SKM-1 (cell line): Measurements from ENCODE around the gene CRELD1.

Experiments used
- DNase-seq: peaks from one replicate; lab custom pipeline; 2025; ENCODE audit not compliant: unreplicated experiment; lab: John Stamatoyannopoulos, UW

The CRELD1 gene

DNA sequence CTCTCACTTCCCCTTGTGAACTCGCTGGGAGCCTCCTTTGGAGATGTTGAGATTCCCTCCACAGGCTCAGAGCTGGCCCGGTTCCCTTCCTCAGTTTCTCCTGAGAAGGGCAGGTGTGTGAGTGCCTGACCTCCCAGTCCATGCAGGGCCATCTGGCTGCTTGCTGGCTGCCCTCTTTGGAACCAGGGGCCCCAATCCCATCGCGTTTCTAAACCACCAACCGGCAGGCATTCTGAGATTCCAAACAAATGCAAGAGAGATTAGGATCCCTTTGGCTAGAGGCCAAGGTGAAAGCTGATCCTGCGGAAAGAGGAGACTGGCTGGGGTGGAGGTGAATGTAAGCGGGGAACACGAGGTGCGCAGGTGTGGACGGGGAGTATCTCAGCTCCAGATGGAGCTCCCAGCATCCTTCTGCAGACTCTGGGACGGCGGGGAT is 21.5 kb downstream of the CRELD1 start:
- DNase-seq = no peak

DNA sequence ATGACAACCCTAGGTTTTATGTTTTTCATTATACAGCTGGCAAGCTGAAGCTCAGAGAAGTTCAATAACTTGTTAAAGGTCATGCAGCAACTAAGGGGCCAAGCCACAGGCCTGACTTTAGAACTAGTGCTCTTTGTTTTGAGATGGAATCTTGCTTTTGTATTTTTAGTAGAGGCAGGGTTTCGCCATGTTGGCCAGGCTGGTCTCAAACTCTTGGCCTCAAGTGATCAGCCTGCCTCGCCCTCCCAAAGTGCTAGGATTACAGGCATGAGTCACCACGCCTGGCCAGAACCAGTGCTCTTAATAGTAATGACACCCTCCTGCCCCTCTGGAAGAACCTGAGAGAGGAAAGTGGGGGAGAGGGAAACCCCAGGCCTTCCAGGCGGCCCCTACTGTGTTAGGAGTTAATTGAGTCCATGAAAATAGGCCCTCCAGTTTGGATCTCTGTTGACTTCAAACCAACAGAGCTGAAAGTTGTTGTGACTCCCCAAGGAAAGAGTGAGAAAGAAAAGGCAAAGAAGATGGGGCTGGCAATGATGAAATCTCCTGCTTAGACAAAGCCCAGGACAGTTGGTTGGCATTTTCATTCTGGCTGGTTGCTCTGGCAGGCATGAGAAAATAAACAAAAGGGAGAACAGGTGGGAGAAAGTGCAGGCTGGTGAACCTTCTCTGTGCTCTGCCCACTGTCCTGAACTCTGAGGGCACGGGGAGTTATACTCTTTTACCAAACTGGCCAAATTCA is 22.1 kb downstream of the CRELD1 start:
- DNase-seq = no peak

DNA sequence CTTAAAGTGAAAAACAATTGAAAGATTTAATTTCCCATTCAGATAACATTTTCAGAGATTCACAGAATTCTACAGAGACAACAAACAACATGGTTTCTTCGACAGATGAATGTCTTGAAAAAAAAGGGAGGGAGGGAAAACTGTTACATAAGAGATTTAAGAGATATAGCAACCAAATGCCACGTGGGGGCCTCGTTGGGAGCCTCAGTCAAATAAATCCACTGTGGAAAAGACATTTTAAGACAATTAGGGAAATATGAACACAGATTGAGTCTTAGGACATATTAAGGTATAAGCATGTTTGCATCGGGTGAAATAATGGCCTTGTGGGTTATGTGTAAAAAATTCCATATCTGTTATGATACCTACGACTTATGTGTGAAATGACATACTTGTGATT is 23.6 kb downstream of the CRELD1 start:
- no peak for DNase-seq

DNA sequence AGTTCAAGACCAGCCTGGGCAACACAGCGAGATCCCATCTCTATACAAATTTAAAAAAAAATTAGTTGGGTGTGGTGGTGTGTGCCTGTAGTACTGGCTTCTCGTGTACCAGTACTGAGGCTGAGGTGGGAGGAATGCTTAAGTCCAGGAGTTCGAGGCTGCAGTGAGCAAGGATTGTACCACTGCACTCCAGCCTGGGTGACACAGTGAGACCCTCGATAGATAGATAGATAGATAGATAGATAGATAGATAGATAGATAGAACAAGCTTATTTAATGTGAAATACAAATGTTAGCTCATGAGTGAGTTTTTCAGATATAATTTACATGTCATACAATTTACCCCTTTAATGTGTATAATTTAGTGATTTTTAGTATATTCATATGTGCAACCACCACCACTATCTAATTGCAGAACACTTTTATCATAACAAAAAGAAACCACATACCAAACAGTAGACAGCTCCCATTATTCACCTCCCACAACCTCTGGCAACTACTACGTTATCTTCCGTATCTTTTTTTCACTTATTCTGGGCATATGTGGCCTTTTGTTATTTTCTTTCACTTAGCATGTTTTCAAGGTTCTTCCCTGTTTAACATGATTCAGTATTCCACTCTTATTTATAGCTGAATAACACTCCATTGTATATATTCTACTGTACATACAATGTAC is 31.7 kb downstream of the CRELD1 start:
- no peak for DNase-seq

DNA sequence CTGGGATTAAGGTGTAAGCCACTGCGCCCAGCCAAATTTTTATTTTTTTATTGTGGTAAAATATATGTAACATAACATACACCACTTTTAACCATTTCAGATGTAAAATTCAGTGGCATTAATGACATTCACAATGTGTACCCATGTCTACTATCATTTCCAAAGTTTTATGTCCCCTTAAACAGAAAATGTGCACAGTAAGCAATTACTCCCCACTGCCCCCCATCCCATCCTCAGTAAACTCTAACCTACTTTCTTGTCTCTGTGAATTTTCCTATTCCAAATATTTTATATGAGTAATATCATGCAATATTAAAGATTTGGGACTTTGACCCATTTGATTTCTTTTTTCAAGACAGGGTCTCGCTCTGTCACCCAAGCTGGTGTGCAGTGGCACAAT is 33.2 kb downstream of the CRELD1 start:
- DNase-seq = no peak

DNA sequence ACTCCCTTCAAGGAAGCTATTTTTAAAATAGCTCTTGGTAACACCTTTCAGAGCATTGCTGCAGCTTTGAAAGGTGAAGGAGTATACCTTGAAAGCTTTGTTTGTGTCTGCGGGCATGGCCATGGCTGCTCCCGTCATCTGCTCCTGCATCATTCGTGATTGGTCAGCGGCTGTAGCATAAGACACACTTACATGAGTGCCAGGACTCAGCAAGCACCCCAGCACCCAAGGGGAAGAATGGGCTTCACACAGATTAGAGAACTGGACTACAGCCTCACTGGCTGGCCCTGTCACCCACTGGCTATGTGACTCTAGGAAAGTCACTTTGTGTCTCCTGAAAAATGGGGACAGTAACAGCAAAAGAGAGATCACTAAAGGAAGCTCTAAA is 36.0 kb downstream of the CRELD1 start:
- DNase-seq = no peak

DNA sequence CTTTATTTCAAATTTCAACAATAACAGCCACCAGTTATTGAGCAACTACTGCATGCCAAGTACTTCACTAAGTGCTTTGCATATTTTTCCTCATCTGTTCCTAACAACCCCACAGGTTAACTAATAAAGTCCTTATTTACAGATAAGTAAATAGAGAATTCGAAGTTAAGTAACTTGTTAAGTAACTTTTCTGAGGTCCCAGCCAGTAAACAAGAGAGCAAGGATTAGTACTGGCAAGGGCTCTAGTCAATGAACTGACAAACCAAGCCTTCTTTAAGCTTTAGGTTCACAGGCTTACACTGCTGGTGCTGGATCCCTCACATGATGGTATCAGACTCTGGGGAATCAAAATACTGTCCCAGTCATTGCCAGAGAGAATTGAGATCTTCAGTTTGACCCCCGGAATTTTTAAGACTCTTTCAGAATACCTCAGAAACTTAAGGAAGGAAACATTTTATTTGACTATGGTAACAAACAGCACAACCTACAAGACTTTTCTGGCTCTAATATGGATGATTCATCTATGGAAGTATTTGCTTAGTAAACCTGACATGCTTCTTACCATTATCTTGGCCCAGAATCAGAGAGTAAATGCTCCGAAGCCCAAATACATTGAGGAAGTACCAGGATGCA is 36.5 kb downstream of the CRELD1 start:
- no peak for DNase-seq

DNA sequence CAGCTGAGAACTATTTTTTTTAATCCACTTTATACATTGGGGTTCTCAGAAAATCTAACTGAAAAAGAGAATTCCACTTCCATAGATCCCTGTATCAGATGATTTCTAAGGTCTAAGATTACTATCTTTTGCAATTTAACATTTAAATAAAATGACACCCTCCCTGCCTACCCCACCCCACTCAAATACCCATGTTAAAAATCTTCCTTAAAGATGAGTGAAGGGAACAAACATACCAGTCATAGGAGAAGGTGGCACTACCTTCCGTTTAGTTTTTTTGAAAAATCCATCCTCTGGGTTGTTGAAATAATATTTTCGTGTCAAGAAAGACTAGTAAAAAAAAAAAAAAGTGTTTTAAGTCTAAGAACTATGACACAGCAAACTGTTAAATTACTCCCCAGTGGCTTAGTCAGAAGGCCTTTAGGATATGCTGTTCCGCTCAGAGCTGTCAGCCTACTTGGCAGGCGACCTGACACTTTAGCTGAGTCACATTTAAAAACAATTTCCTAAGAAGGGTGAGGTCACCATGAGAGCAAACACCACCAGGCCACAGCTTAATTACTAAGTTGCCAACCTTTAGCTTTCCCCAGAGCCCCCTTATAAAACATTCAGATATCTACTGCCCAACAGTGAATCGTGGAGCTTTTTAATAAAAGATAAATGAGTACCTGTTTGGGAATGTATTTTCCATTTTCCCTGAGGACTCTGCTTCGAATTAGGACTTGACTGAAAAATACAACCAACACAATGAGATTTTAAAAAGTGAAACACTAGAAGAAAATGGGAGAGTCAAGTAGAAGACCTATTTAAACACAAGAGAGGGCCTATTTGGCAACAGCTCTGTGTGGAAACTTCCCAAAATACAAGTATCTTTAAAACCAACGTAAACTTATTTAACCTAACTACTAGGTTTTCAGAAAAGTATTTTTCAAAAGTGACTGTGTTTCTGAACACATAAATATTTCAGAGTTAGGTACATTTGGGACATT is 43.4 kb downstream of the CRELD1 start:
- DNase-seq = peak; percentile 40

DNA sequence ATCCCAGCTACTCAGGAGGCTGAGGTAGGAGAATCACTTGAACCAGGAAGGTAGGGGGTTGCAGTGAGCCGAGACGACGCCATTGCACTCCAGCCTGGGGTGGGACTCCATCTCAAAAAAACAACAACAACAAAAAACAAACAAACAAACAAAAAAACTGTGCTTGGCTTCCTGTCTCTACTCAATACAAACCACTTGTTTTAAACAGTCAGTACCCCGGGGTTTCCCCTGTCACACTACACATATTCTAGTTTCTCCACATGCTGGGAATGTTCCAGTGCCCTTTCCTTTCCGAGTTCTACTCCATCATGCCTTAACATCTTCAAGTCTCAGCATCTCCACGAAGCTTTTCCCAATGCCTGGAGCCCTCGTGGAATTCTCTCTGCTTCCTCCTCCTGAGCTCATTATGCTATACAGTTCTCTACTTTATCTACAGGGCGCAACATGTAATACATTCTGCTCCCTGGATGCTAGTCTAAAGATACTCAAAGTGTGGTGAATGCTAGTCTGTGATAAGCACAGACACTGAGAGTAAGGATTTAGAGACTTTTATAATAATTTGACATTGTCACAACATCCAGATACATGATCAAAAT is 45.2 kb downstream of the CRELD1 start:
- DNase-seq = no peak

DNA sequence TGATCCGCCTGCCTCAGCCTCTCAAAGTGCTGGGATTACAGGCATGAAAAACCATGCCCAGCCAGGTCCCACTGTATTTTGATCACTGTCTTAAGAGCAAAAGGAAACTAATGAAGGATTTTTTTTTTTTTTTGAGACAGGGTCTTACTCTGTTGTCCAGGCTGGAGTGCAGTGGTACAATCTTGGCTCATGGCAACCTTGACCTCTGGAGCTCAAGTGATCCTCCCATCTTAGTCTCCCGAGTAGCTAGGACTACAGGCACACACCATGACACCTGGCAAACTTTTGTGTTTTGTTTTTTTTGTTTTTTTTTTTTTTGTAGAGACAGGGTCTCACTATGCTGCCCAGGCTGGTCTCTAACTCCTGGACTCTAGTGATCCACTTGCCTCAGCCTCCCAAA is 46.6 kb downstream of the CRELD1 start:
- no peak for DNase-seq

DNA sequence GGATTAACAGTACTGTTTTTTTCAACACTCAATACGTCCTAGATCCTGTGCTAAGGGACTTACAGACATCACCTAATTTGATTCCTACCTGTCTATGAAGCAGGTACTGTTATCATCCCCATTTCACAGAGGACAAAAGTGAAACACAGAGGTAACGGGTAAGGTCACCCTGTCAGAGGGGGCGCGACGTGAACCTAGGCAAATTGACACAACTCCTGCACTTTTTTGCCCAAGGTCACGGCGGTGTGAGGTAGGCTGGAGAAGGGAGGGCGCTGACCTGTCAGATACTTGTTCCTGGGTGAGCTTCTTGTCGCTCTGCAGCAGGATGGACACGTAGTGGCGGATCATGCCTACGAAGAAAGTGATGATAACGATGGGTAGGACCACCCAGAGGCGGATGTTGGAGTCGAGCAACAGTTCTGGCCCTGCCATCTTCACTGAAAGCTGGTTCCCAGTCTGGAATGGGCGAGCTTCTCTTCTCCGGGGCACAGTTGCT is 52.6 kb downstream of the CRELD1 start:
- DNase-seq = no peak

DNA sequence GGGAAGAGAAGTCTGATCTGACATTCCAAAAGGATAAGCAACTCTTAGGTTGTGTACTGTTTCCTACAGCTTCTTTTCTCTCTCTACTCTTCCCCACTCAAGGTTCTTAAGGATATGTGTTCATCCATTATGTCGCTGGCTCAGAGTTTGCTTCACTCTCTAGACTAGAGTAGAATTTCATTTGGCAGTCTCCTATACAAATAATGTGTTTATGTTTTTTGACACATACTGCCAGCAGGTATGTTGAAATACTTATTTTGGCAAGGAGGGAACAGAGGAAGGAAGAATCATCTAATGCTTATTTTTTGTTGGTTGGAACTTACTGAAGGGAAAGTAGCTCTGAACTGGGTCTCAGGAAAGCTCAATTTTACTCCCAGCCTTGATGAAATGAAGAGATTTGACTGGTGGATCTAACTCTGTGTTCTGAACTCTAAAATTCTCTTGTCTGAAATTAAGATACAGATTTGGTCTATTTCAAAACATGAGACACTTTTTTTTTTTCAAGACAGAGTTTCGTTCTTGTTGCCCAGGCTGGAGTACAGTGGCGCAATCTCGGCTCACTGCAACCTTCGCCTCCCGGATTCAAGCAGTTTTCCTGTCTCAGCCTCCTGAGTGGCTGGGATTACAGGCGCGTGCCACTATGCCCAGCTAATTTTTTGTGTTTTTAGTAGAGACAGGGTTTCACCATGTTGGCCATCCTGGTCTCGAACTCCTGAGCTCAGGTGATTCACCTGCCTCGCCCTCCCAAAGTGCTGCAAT is 60.6 kb downstream of the CRELD1 start:
- DNase-seq = no peak
